Erythroblast (primary cell): ENCODE results near the gene ATP1A2.

Source experiments
- GATA1 ChIP-seq: IDR thresholded peaks from 2 replicates; pipeline ENCODE4 v1.6.1; 2011; ENCODE audit warnings: low read depth, mild to moderate bottlenecking, control low read depth, low read length, moderate library complexity
- POLR2A ChIP-seq: IDR thresholded peaks from 2 replicates; pipeline ENCODE4 v1.6.1; 2011; ENCODE audit warnings: mild to moderate bottlenecking, low read length

- TF ChIP-seq POLR2A, result no peak
- TF ChIP-seq GATA1, result no peak
These were observed 20.8 kb downstream of the ATP1A2 start for GRCh38 chr1:160136121-160136925.
